Upper lobe of left lung (tissue), 4 donors: ENCODE data around the gene LSM12.

Experiments used
- POLR2AphosphoS5 ChIP-seq, 2 donors: sonication (generic); formaldehyde crosslinking; IDR thresholded peaks; one replicate each; pipeline ENCODE4 v1.5.1; 2017; ENCODE audit warnings: antibody characterized with exemption in 2 of 2
- TF ChIP-seq, protein P1 (sequence below), 6 experiments: fragments of 450-650 bp in 4 of 6; fragments of 200-600 bp in 2 of 6; sonication (generic) in 2 of 6; IDR thresholded peaks; one replicate each; pipeline ENCODE4 v1.5.1; 2016 to 2019; ENCODE audit warnings: antibody characterized with exemption in 6 of 6

DNA sequence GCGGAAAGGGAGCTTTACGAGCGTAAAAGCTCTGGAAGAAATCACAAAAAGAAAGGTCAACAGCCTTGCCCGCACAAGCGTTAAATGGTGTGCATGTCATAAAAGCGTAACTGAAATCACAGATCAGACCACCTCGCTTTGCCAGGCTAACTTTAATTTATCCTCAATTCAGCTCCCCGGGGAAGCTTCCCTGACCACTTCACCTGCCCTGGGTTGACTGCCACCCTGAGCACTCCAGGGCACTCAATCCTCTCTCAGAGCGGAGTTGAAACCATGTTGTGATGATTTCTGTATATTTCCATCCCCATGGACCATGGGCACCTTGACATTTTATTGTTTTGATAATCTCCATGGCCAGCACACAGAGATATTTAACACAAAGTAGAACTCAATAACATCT lies 78.2 kb downstream of the LSM12 start:
- TF ChIP-seq, protein P1, sequence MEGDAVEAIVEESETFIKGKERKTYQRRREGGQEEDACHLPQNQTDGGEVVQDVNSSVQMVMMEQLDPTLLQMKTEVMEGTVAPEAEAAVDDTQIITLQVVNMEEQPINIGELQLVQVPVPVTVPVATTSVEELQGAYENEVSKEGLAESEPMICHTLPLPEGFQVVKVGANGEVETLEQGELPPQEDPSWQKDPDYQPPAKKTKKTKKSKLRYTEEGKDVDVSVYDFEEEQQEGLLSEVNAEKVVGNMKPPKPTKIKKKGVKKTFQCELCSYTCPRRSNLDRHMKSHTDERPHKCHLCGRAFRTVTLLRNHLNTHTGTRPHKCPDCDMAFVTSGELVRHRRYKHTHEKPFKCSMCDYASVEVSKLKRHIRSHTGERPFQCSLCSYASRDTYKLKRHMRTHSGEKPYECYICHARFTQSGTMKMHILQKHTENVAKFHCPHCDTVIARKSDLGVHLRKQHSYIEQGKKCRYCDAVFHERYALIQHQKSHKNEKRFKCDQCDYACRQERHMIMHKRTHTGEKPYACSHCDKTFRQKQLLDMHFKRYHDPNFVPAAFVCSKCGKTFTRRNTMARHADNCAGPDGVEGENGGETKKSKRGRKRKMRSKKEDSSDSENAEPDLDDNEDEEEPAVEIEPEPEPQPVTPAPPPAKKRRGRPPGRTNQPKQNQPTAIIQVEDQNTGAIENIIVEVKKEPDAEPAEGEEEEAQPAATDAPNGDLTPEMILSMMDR (IDR thresholded peaks at IDR 0.05), result no peak
- TF ChIP-seq POLR2AphosphoS5 (IDR thresholded peaks at IDR 0.05), result no peak
